ENCODE measurements around the gene ODAPH.
A peak's percentile ranks its signal among the peaks of the same experiment; 100 is the strongest.
"Not testable (repeated sequence)": the region's sequence is repeated elsewhere in the genome, so short reads cannot be mapped to it uniquely, and the experiment has no call there.

The ODAPH gene, protein sequence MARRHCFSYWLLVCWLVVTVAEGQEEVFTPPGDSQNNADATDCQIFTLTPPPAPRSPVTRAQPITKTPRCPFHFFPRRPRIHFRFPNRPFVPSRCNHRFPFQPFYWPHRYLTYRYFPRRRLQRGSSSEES

DNA sequence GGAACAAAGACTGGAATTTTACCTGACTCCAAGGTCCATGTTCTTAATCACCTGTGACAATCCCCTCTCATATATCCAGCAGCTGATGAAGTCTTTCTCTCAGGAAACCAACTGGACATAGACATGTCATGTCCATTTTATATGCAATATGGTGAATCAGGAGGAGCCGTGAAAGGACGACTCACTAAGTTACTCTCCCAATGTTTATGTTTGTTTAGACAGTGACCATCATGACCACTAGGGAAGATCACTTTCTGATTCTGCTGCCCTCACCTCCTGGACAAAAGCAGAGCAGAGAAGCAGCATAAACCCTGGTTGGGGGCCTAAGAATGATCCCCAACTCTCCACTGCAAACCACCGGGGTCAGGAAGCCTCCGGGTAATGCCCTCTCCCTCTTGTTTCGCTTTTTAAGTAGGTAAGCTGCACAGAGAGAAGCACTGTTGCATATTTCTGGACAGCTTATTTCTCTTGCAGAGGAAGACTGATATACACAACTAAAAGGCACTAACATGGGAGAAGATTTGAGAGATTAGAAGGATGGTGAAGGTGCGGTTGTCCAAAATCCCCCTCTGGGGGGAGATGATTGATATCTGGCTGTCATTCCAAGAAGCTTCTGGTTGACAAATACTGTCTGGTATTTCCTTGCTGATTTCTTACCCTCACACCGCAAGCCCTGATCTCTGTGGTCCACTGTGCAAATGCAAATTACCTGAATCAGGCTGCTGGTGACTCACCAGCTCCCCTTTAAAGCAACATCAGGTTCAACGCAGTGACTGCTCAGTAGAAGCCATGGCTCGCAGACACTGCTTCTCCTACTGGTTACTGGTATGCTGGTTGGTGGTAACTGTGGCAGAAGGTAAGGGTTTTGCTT lies at the start of gene ODAPH:
TSS of gene ODAPH (plus strand) at position 773 of the 871 bp plus-strand sequence. CDS start at position 790, 17 bp downstream.
- DNase-seq = no peak

DNA sequence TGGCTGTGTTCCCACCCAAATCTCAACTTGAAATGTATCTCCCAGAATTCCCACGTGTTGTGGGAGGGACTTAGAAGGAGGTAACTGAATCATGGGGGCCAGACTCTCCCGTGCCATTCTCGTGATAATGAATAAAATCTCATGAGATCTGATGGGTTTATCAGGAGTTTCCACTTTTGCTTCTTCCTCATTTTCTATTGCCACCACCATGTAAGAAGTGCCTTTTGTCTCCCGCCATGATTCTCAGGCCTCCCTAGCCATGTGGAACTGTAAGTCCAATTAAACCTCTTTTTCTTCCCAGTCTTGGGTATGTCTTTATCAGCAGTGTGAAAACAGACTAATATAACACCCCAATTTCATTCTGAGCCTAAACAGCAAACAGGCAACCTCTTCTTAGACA lies 46.3 kb upstream of the ODAPH start:
- DNase-seq = not testable (repeated sequence)

DNA sequence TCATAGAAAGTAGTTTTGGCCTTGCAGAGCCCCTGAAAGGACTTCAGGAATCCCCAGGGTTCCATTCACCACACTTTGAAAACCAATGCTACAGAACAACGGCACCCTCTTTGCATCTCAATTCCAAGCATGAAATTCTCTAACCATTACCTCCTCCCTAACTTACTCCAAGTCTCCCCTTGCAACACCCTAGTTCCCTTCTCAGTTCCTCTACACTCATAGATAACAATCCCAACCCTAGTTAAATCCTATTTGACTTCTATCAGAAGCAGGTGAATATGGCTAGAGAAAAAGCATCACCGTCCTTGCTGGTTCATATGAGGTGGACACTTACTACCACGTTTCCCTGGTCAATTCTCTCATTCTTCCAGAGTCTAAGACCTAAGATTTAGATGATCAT lies 44.0 kb upstream of the ODAPH start:
- no peak for DNase-seq

DNA sequence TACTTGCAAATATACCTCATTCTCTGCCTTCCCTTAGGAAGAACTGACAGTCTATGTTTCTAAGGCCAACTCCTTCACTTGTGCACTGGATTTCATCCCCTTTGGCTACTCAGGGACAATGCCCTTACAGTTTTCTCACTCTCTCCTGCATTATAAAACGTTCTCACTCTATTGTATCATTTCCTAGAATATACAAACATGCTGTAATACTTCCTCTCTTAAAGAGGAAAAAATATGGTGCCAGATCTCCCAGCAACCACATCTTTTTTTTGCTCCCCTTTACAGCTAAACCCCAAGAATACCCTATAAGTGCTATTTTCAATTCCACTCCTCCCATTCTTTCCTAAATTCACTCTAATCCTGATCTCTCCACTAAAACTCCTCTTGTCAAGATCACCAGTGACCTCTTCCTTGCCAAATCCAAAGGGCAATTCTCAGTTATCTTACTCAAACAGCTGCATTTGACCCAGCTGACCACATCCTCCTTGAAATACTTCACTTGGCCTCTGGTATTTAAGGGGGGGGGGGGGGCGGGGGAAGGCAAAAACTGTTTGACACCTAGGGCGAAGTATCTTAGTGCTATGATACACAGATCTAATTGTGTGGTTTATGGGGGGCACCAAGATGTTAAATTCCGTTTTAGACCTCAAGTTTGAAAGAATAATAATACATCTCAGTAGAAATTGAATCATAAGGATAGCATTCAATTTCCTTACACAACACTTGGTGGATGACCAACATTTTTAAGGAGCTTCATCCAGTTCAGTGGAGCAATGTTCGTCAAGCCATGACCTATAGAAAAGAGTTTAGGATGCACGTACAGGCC lies 43.3 kb upstream of the ODAPH start:
- no peak for DNase-seq

DNA sequence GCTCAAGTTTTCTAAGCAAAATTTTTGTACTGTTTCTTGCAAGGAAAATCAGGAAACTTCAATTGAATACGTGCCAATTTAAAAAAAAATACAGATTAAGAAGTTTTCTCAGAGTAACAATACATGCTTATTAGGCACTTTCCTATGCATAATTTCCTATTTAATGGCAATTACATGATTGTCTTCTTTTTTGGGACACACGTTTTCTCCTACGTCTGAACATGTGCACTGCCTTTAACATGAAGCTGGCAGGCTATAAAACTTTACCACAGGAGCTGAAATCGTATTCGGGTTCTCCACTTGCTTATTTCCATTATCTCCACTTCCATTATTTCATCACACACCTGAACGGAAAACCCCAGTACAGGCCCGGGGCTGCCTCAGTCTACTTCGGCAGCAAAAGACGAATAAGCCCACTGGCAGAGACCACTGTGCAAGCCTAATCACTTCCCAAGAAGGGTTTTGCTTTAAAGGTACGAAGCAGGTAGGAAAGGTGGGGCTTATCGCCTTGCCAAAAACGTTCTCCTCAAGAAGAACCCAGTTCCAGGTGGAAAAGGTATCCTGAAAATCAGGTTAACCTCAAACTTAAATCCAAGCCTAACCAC lies 42.2 kb upstream of the ODAPH start:
- DNase-seq = no peak

DNA sequence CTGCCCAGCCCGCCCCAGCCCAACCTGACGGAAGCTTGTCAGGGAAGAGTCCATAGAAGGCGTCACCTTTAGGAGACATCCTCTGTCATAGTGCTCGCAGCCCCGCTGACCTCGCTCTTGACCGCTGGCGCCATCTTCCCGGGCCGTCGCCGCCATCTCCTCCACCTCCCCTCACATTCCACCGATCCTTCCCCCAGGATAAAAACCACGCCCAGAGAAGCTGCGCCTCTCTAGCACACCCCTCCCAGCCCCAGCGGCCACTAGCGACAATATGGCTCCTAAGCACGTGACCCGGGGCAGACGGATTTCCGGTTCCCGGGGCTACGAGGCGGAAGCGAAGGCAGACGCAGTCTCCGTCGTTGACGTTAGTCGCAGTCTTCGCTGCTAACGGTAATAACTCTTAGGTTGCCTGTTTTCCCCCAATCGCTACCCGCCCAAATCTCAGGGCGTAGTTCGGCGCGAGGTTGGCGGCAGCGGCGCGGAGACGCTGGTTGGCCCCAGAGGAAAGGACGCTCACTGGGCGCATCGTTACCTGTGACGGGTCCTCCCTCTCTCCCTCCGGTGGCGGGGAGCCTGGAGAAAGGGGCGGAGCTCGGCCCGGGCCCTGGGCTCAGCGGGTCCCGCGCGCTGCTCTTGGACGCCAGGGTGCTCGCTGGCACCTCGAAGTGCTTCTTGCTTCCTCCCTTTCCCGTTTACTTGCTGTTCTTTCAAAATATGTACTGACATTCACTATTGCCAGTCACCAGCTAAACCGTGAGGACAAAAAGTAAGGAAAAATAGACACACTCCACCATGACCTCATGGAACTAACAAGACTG lies 41.5 kb upstream of the ODAPH start, which contains the start of the genes RCHY1 and THAP6:
TSS of gene RCHY1 (minus strand) at position 273 of the 818 bp plus-strand sequence. CDS start at position 156, 117 bp downstream.
TSS of gene THAP6 (plus strand) at position 343 of the 818 bp plus-strand sequence. CDS start 980 bp downstream, outside the sequence.
- DNase-seq = peak; percentile 86

DNA sequence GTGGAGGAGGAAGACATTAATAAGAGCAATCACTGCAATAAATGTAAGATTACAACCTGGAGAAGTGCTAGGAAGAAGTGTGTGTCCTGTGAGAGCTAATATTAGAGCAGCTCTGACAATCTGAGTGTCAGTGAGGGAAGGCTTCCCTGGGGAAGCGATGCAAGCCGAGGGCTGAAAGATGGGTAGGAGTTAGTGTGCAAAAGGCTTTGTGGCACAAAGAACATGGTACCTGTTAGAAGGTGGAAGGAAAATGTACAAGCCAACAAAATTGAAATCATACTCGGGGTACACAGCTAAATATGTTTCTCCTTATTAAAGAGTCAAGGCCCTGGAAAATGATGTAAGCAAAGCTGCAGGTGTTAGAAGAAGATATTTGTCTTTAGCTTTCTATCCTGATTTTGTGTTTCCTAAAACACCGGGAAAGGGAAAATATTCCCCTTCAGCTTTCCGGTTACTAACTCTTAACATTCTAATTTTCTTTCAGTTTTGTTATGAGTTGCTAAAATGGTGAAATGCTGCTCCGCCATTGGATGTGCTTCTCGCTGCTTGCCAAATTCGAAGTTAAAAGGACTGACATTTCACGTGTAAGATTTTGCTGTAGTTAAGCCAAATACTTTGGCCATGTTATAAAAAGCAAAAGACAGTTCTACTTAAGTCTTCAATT lies 40.8 kb upstream of the ODAPH start:
- DNase-seq = no peak

DNA sequence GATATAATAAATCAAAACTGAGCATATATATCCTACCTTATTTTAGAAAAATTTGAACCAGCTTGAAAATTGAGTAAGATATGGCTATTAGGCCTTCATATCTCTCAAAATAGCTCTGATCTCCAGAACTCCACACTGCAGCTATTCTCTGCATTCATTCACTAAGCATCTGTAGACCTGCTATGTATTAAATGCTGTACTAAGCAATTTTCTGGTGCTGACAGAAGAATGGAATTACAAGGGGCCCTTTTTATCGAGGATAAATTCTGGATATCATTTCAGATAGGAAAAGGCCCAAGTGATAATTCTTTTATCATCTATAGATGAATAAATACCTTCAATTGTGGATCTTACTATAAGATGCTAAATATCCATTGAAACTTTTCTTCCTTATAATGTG lies 39.7 kb upstream of the ODAPH start:
- no peak for DNase-seq

DNA sequence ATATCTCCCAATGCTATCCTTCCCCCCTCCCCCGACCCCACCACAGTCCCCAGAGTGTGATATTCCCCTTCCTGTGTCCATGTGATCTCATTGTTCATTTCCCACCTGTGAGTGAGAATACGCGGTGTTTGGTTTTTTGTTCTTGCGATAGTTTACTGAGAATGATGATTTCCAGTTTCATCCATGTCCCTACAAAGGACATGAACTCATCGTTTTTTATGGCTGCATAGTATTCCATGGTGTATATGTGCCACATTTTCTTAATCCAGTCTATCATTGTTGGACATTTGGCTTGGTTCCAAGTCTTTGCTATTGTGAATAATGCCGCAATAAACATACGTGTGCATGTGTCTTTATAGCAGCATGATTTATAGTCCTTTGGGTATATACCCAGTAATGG lies 36.4 kb upstream of the ODAPH start:
- not testable (repeated sequence) for DNase-seq

DNA sequence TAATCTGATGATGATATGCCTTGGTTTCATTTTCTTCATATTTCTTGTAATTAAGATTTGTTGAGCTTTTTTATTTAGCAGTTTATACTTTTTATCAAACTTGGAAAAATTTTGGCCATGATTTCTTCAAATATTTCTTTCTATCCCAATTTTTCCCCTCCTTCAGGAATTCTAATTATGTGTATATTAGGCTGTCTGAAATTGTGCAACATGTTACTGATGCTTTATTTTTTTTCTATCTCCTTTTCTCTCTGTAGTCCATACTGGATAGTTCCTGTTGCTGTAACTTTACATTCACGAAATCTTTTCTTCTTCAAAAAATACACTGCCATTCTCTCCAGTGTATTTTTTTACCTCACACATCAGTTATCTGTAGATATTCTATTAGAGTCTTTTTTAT lies 30.8 kb upstream of the ODAPH start:
- no peak for DNase-seq

DNA sequence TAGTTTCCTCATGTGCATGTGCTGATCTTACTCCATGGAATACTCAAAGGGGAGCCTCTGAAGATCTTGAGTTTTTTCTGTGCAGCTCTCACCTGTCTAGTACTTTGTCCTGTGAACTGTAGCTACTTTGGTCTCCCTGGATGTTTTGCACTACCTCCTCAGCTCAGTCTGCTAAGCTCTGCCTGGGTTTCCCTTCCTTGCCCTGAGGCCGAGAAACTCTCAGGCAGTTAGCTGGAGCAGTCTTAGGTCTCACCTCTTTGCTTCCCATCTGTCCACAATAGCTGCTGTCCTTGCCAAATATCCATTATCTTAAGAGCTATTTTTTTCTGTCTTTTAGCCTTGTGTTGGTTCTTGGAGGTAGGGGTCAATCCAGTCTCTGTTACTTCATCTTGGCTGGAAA lies 30.0 kb upstream of the ODAPH start:
- no peak for DNase-seq

DNA sequence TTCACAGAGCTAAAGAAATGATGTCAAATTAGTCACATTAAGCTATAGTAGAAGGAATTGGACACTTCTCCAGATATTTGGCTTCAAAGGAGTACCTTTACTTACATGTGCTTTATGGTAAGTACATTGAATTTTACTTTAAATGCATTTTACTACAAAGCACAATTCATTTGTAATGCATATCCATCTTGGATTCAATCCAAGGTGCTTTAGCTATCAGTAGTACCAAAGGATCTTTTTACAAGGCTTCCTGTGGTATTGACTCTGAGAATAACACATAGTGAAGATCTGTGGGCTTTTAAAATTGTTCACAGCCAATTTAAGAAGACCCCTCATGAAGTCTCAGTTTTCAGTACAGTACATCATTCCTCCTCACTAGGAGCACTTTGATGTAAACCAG lies 28.4 kb upstream of the ODAPH start:
- DNase-seq = no peak

DNA sequence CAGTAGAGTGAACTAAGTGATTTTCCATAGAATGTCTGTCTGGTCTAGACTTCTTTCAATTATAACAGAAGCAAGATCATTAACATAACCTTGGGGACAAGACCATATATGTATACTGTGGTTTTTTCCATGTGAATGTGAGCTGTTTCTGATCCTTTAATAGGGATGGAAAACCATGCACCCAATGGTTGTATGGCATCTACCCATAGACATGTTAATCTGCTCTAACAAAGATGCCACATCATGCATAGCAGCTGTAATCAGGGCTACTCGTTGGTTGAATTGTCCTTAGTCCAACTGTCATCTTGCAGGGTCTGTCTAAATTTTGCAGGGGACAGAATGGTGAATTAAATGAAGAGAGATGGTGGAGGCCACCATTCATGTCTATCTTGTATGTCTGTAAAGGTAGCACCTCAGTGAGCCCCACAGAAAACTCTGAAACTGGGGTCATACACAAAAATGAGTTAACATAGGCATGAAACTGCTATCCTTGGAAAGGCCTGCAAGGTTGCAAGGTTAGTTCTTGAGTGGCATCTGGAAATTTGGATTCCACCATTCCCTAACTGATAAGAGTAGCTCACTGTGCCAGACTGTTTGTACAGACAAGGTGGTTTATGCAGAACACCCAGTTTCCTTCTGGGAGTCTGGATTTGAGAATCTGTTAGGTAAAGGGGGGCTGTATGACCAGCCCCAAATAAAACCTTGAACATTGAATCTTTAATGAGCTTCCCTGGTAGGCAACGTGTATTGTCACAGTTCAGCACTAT lies 25.1 kb upstream of the ODAPH start:
- DNase-seq = no peak

DNA sequence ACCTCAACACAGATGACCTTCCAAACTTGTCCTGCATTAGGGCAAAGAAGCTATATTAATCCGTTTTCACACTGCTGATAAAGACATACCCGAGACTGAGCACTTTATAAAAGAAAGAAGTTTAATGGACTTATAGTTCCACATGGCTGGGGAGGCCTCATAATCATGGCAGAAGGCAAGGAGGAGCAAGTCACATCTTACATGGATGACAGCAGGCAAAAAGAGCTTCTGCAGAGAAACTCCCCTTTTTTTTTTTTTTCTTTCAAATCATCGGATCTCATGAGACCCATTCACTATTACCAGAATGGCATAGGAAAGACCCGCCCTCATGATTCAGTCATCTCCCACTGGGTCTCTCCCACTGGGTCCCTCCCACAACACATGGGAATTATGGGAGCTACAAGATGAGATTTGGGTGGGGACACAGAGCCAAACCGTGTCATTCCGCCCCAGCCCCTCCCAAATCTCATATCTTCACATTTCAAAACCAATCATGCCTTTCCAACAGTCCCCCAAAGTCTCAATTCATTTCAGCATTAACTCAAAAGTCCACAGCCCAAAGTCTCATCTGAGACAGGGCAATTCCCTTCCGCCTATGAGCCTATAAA lies 24.2 kb upstream of the ODAPH start:
- not testable (repeated sequence) for DNase-seq

DNA sequence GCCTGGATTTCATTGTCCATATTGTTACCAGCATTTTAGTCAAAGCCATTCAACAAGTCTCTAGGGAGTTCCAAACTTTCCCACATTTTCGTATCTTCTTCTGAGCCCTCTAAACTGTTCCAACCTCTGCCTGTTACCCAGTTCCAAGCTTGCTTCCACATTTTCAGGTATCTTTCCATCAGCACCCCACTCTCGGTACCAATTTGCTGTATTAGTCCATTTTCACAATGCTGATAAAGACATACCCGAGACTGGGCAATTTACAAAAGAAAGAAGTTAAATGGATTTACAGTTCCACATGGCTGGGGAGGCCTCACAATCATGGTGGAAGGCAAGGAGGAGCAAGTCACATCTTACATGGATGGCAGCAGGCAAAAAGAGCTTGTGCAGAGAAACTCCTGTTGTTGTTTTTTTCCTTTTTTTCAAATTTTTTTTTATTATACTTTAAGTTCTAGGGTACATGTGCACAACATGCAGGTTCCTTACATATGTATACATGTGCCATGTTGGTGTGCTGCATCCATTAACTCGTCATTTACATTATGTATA lies 22.5 kb upstream of the ODAPH start:
- DNase-seq = not testable (repeated sequence)

DNA sequence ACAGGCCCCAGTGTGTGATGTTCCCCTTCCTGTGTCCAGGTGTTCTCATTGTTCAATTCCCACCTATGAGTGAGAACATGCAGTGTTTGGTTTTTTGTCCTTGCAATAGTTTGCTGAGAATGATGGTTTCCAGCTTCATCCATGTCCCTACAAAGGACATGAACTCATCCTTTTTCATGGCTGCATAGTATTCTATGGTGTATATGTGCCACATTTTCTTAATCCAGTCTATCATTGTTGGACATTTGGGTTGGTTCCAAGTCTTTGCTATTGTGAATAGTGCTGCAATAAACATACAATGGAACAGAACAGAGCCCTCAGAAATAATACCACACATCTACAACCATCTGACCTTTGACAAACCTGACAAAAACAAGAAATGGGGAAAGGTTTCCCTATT lies 21.9 kb upstream of the ODAPH start:
- not testable (repeated sequence) for DNase-seq

DNA sequence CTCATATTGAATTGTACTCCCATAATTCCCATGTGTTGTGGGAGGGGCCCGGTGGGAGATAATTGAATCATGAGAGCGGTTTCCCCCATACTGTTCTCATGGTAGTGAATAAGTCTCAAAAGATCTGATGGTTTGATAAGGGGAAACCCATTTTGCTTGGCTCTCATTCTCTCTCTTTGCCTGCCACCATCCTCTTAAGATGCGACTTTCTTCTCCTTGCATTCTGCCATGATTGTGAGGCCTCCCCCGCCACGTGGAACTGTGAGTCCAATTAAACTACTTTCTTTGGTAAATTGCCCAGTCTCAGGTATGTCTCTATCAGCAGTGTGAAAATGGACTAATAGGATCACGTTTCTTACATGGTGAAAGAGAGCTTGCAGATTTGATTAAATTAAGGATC lies 18.6 kb upstream of the ODAPH start:
- not testable (repeated sequence) for DNase-seq

DNA sequence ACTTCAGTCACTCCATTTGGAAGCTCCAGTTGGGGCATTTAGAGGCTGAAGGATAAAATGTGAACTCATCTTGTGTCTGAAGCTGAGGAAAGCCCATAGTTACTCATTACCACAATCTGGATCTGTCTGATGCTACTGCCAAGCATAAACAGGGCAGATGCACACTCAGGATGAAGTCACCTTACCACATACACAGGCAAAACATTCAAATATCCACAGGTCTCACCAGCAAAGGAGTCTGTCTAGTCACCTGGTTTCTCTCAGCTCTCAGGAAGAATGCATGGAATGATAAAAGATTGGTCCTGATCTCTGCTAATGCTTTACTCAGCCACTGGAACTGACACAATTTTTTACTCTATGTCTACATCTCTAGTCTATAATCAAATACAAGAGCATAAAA lies 13.0 kb upstream of the ODAPH start:
- DNase-seq = no peak

DNA sequence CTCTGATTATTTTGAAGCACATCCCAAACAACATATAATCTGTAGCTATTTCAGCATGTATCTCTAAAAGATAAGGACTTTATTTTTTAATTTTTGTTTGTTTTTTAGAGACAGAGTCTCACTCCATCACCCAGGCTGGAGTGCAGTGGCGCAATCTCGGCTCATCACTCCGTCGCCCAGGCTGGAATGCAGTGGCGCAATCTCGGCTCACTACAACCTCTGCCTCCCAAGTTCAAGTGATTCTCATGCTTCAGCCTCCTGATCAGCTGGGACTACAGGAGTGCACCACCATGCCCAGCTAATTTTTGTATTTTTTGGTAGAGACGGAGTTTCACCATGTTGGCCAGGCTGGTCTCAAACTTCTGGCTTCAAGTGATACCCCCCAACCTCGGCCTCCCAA lies 11.6 kb upstream of the ODAPH start:
- DNase-seq = not testable (repeated sequence)

DNA sequence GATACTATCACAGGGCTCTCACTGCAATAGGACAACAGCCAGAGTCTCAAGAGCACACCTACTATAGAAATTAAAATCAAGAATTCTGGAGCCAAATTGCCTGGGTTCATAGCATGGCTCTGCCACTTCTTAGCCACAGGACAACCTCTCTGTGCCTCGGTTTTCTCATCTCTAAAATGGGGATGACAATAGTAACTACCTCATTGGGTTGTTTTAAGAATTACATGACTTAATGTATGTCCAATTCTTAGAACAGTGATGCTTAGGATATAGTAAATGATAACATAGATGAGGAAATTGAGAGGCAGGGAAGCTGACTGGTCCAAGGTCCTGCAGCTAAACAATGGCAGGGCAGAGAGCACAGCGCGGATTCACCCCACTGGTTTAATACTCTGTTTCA lies 11.0 kb upstream of the ODAPH start:
- no peak for DNase-seq

Data from DMS 273 treated with DMSO at 0.1 percent for 48 hours (cell line).